ENCODE results near the gene PIK3CA. TPM values are rescaled to one million over a fixed set of nuclear protein-coding genes. Genes with fewer than 3 reads are reported as not detected.

The PIK3CA gene
- total and polyA plus RNA-seq, 10 of the 15 experiments (the other 5 are each of a cell fraction or from before 2014, with no cell fraction given) = 3.0 to 18.6 (median 9.0) TPM

DNA sequence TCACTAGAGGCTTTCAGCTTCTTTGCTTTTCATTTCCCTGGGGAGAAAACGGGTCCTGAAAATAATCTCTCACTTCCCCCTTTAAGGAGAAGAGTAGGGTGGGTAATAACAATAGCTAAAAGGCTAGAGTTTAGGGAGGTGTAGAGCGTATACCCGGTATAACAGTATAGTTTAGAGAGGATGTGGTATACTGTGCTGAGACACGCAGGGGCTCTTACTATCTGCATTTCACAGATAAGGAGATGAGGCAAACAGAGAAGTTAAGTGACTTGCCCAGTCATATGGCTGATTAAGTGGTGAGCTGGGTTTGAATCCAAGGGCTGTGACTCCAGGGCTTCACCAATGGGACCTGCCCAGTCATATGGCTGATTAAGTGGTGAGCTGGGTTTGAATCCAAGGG is 117.7 kb downstream of the PIK3CA start:
- Histone ChIP-seq H3K4me1 (ENCODE audit: control insufficient read depth, insufficient read depth, low read length) (peaks cover 8% of the 10 kb centered on the region; the same call in 1 of the 2 replicates), H3K79me2 (ENCODE audit: control insufficient read depth, insufficient read depth, low read length) (no peaks in the 10 kb centered on the region), H2AFZ (ENCODE audit: control insufficient read depth, low read depth, low read length) (no peak overlapping the region), H3K4me3 (no peak overlapping the region), H3K4me2 (ENCODE audit: control insufficient read depth, insufficient read depth) (no peak overlapping the region), H3K36me3 (ENCODE audit: control insufficient read depth in 2 of 2, insufficient read depth in 2 of 2, low read length in 1 of 2) (no peaks in the 10 kb centered on the region), H4K20me1 (ENCODE audit: control insufficient read depth, insufficient read depth) (no peaks in the 10 kb centered on the region), H3K9me3 (replicated peaks; ENCODE audit: control insufficient read depth, insufficient read depth, low read length) (no peaks in the 10 kb centered on the region; the same call in 2 of the 3 replicates), H3K9ac (ENCODE audit: control insufficient read depth, insufficient read depth, low read length) (no peak overlapping the region), H3K27ac (ENCODE audit: control insufficient read depth, insufficient read depth) (no peak overlapping the region), H3K27me3 (replicated peaks in 1 of 2; ENCODE audit: control insufficient read depth in 2 of 2, insufficient read depth in 2 of 2, low read length in 1 of 2) (no peaks in the 10 kb centered on the region; a peak in 1 of 4 replicates)
- no peak for DNase-seq (ENCODE audit: low read depth, low spot score)
- TF ChIP-seq MEF2B (IDR thresholded peaks at IDR 0.05; ENCODE audit: partially characterized antibody, poor library complexity, severe bottlenecking) (peak; percentile 56), SPI1 (IDR thresholded peaks at IDR 0.05; ENCODE audit: borderline replicate concordance, insufficient read depth, low read depth, low read length) (peak; percentile 41; the same call in 1 of the 2 replicates), CHD4 (IDR thresholded peaks at IDR 0.05) (no peak), RAD21 (IDR thresholded peaks at IDR 0.05; ENCODE audit: insufficient read depth, low read depth, low read length) (no peak)
- intact Hi-C loops (cut with micrococcal nuclease; ENCODE audit: unreplicated experiment) (no loop called here), in situ Hi-C loops (cut with MboI) (no loop called here)
- ATAC-seq = peak; percentile 49
- BruUV-seq (replicated peaks) = no TSS peak
- peak; percentile 84 for FAIRE-seq
- ChIA-PET RAD21 (ENCODE audit: unreplicated experiment) (interaction anchor here (0.7 to 0.9 kb wide), 2 partner anchors 55 to 82 kb away, joined by 3 read pairs; no protein-coding TSS in a partner anchor), CTCF (interaction anchor here (0.5 to 2.0 kb wide), 7 partner anchors 11 to 197 kb away, joined by 3 to 5 read pairs (median 3); no protein-coding TSS in a partner anchor), SMC1A (ENCODE audit: uncharacterized antibody, unreplicated experiment) (interaction anchor here (0.6 to 1.7 kb wide), 6 partner anchors 10 to 117 kb away, joined by 3 to 5 read pairs (median 4); no protein-coding TSS in a partner anchor), POLR2A (interaction anchor here (0.6 to 0.7 kb wide), 2 partner anchors 91 to 116 kb away, joined by 3 to 4 read pairs; no protein-coding TSS in a partner anchor)
- 2% methylated on average over 4 of the region's 4 CpGs for WGBS (ENCODE audit: insufficient coverage, insufficient replicate concordance, low lambda C conversion rate, missing lambda C conversion rate)

DNA sequence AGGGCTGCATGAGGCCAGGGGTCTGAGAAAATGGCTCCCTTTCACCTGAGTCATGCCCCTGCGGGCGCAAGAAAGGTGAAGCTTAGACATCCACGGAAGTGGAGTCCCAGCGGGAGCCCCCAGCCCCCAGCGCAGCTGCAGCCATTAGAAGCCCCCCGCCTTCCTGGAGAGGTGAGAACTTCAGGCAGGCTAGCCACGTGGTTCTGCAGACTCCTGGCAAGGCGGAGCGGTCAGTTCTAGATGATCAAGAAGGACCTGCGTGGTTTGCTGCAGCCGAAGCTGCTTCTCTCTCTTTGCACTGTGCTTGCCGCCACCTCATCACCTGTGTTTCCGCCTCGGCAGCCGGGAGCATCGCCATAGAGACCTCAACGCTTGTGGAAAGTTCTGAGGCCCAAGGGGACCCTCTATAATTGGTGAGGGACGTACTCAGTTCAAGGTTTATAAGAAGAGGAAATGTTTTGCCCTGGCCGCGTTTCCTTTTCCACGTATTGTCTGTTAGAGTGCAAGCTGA is 118.6 kb downstream of the PIK3CA start:
- Histone ChIP-seq H3K36me3 (ENCODE audit: control insufficient read depth in 2 of 2, insufficient read depth in 2 of 2, low read length in 1 of 2) (no peaks in the 10 kb centered on the region), H3K79me2 (ENCODE audit: control insufficient read depth, insufficient read depth, low read length) (no peaks in the 10 kb centered on the region), H2AFZ (ENCODE audit: control insufficient read depth, low read depth, low read length) (peak overlapping the region; percentile 47), H3K4me3 (no peak overlapping the region), H4K20me1 (ENCODE audit: control insufficient read depth, insufficient read depth) (no peaks in the 10 kb centered on the region), H3K4me2 (ENCODE audit: control insufficient read depth, insufficient read depth) (no peak overlapping the region), H3K9me3 (replicated peaks; ENCODE audit: control insufficient read depth, insufficient read depth, low read length) (no peaks in the 10 kb centered on the region; the same call in 2 of the 3 replicates), H3K27me3 (replicated peaks in 1 of 2; ENCODE audit: control insufficient read depth in 2 of 2, insufficient read depth in 2 of 2, low read length in 1 of 2) (no peaks in the 10 kb centered on the region; a peak in 1 of 4 replicates), H3K9ac (ENCODE audit: control insufficient read depth, insufficient read depth, low read length) (no peak overlapping the region), H3K4me1 (ENCODE audit: control insufficient read depth, insufficient read depth, low read length) (peaks cover 7% of the 10 kb centered on the region; the same call in 1 of the 2 replicates), H3K27ac (ENCODE audit: control insufficient read depth, insufficient read depth) (no peak overlapping the region)
- ChIA-PET SMC1A (ENCODE audit: uncharacterized antibody, unreplicated experiment) (interaction anchor here (0.8 to 1.7 kb wide), 7 partner anchors 9 to 58 kb away, joined by 3 to 5 read pairs (median 3); no protein-coding TSS in a partner anchor), RAD21 (ENCODE audit: unreplicated experiment) (interaction anchor here (0.9 to 1.0 kb wide), 2 partner anchors 13 to 54 kb away, joined by 3 read pairs; no protein-coding TSS in a partner anchor), CTCF (interaction anchor here (0.7 to 2.0 kb wide), 3 partner anchors 12 to 48 kb away, joined by 3 to 5 read pairs (median 4); no protein-coding TSS in a partner anchor), POLR2A (interaction anchor here (0.6 kb wide), 1 partner anchor 116 kb away, joined by 4 read pairs; no protein-coding TSS in a partner anchor)
- TF ChIP-seq, protein P1, sequence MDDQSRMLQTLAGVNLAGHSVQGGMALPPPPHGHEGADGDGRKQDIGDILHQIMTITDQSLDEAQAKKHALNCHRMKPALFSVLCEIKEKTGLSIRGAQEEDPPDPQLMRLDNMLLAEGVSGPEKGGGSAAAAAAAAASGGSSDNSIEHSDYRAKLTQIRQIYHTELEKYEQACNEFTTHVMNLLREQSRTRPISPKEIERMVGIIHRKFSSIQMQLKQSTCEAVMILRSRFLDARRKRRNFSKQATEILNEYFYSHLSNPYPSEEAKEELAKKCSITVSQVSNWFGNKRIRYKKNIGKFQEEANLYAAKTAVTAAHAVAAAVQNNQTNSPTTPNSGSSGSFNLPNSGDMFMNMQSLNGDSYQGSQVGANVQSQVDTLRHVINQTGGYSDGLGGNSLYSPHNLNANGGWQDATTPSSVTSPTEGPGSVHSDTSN (IDR thresholded peaks at IDR 0.05; ENCODE audit: insufficient replicate concordance, low read depth, low read length) = no peak
- no peak for TF ChIP-seq ZNF384 (IDR thresholded peaks at IDR 0.05; ENCODE audit: borderline replicate concordance, low read depth, low read length)
- no peak for TF ChIP-seq CBX5 (IDR thresholded peaks at IDR 0.05; ENCODE audit: low read depth)
- TF ChIP-seq RAD21 (IDR thresholded peaks at IDR 0.05; ENCODE audit: insufficient read depth, low read depth, low read length) = no peak
- no peak for TF ChIP-seq EP300 (IDR thresholded peaks at IDR 0.05; ENCODE audit: borderline replicate concordance in 1 of 2, control insufficient read depth in 1 of 2, low read depth in 2 of 2, low read length in 2 of 2)
- TF ChIP-seq CHD4 (IDR thresholded peaks at IDR 0.05) = no peak
- TF ChIP-seq CEBPB (IDR thresholded peaks at IDR 0.05; ENCODE audit: borderline replicate concordance in 1 of 2, low read depth in 2 of 2, low read length in 2 of 2) = no peak
- TF ChIP-seq MTA2 (IDR thresholded peaks at IDR 0.05; ENCODE audit: low read depth) = no peak
- no peak for TF ChIP-seq NR2F1 (conservative IDR thresholded peaks at IDR 0.05)
- DNase-seq (ENCODE audit: low read depth, low spot score) (no peak), ATAC-seq (peak; percentile 44), FAIRE-seq (no peak)
- BruUV-seq (replicated peaks) = no TSS peak
- in situ Hi-C loops (cut with MboI) (no loop called here), intact Hi-C loops (cut with micrococcal nuclease; ENCODE audit: unreplicated experiment) (no loop called here)
- 32% methylated on average over 21 of the region's 21 CpGs for whole genome bisulfite sequencing (ENCODE audit: insufficient coverage, insufficient replicate concordance, low lambda C conversion rate, missing lambda C conversion rate)

All from GM12878 (cell line).